GM12875 (cell line): ENCODE data around the gene ZBTB25.

ENCODE experiments used
- H3K4me3 ChIP-seq: one replicate; pipeline ENCODE4 v1.5.1; 2011; ENCODE audit warnings: low read depth, low read length, control low read depth
- CTCF ChIP-seq: IDR thresholded peaks from 2 replicates; pipeline ENCODE4 v1.5.1; 2011; ENCODE audit warnings: low read depth, mild to moderate bottlenecking, control low read depth, inconsistent platforms, low read length, moderate library complexity, borderline replicate concordance; ENCODE audit not compliant: insufficient read depth

The ZBTB25 gene

DNA sequence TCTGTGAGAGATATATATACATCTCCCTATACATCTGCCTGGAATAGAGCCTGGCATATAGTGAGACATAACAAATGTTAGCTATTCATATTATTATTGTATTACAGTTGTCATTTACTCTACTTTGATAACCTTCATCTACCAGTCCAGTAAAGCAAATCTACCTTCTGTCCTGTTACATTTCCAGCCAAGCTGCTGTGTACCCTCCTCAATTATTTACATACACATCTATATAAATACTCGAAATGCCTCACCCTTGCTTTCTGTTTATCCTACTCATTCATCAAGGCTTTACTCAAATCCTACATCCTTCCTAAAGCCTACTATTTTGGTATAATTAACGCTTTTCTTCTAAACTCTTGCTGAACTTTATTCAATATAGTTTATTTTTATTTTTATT lies 9.6 kb upstream of the ZBTB25 start:
- no peak for TF ChIP-seq CTCF
- H3K4me3 ChIP-seq: no peak overlapping the region

GRCh38 chr14:64510825-64511671 lies 7.4 kb upstream of the ZBTB25 start:
- peak; percentile 83 for TF ChIP-seq CTCF
- no peak overlapping the region for H3K4me3 ChIP-seq

GRCh38 chr14:64509036-64509435 lies 5.4 kb upstream of the ZBTB25 start:
- TF ChIP-seq CTCF: no peak
- H3K4me3 ChIP-seq: no peak overlapping the region

- no peak overlapping the region for H3K4me3 ChIP-seq
- no peak for TF ChIP-seq CTCF
Measured at GRCh38 chr14:64508215-64508776, 4.7 kb upstream of the ZBTB25 start.

DNA sequence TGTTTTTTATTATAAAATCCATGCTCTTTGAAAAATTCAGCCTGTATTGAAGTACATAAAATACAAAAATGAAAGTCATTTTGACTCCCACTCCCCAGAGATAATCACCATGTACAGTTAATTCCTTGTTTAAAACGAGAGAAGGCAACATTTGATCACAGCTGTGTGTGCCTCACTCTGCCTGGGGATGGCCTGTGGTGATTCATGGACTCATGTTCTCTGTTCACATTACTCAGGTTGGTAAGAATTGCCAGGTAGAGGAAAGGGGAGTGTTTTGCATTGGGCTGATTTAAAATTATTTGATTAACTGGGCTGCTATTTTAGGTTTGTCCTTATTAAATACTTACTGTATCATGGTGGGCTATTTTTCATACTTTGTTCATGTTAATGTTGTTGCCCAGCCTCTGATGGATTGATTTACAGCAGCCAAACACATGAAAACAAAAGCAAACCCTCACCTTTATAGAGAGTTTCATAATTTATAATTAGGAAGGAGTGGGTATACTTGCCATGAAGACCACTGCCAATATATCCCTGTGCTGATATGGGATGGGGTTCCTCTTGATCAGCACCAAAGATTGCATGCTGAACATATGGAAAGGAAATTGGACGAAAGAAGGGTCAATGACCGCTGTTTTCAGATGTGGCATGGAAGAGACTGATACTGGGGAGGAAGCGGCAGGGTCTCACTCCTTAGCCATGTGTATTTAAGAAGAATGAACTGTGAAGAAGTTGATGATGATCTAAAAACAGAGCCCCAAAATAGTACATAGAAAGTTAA lies 3.9 kb upstream of the ZBTB25 start:
- H3K4me3 ChIP-seq: peak overlapping the region; percentile 53
- no peak for TF ChIP-seq CTCF

GRCh38 chr14:64506721-64507120 lies 3.1 kb upstream of the ZBTB25 start:
- TF ChIP-seq CTCF: no peak

More at GRCh38 chr14:64506721-64507120, 3.1 kb upstream of the ZBTB25 start:
- peak overlapping the region; percentile 53 for H3K4me3 ChIP-seq
